RWPE1 (cell line): Measurements from ENCODE around the gene INSM1.
"Not testable (repeated sequence)": the region's sequence is repeated elsewhere in the genome, so short reads cannot be mapped to it uniquely, and the experiment has no call there.

Source experiments
- CTCF ChIA-PET: fragments of 350-600 bp; sonication (Branson Sonifier 250); formaldehyde crosslinking; extraction: SDS; loops from one replicate; lab custom pipeline; 2021; lab: Yijun Ruan, JAX
- POLR2A ChIA-PET: fragments of 400-600 bp; formaldehyde crosslinking; extraction: SDS; loops from one replicate; lab custom pipeline; 2020; ENCODE audit warnings: antibody characterized with exemption; ENCODE audit not compliant: low non-redundant PET; lab: Yijun Ruan, JAX
- DNase-seq: peaks from one replicate; pipeline ENCODE4 v3.0.0; 2012; ENCODE audit warnings: low spot score
- H3K27ac ChIP-seq: fragments of 450-650 bp; 2 replicates; pipeline ENCODE4 v1.5.1; 2017
- TF ChIP-seq, protein P1 (sequence below): fragments of 450-650 bp; conservative IDR thresholded peaks from 2 replicates; pipeline ENCODE4 v1.5.1; 2017; ENCODE audit warnings: low read depth, mild to moderate bottlenecking

The INSM1 gene

DNA sequence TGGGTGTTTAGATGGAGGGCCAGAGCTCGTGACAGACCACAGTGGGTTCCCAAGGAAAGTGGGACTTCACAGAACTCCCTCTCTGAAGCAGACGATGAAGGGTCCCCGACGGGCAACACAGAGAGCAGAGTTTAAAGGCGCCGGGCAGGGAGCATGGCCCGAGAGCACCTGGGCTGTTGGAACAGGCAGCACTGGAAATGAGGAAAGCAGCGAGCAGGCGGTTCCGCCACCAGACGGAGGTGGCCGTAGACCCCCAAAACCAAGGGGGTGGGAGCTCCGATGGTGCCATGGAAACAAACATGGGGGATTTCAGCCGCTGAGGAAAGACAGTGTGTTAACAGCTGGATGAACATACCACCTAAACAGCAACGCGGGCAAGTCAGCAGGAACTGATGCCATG is 27.5 kb upstream of the INSM1 start:
- no peak overlapping the region for H3K27ac ChIP-seq
- ChIA-PET POLR2A (no interaction called here), CTCF (no interaction called here)
- TF ChIP-seq, protein P1, sequence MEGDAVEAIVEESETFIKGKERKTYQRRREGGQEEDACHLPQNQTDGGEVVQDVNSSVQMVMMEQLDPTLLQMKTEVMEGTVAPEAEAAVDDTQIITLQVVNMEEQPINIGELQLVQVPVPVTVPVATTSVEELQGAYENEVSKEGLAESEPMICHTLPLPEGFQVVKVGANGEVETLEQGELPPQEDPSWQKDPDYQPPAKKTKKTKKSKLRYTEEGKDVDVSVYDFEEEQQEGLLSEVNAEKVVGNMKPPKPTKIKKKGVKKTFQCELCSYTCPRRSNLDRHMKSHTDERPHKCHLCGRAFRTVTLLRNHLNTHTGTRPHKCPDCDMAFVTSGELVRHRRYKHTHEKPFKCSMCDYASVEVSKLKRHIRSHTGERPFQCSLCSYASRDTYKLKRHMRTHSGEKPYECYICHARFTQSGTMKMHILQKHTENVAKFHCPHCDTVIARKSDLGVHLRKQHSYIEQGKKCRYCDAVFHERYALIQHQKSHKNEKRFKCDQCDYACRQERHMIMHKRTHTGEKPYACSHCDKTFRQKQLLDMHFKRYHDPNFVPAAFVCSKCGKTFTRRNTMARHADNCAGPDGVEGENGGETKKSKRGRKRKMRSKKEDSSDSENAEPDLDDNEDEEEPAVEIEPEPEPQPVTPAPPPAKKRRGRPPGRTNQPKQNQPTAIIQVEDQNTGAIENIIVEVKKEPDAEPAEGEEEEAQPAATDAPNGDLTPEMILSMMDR = no peak
- no peak for DNase-seq

DNA sequence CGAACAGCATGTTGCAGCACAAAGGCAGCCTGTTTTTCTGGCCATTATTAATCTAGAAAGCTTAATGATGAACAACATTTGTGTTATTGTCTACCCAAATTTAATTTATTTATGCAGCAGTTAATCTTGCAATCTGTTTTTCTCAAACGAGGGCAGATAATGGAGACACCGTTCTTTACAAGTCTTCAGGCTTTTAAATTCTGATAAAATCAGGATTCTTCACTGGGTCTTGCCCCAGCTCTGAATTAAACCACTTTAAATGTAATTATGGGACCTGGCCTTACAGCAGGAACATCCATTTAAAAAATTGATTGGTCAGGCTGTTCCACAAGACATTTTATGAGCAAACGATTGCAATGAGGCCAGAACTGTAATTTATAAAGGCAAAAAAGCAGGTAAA is 26.5 kb upstream of the INSM1 start:
- ChIA-PET CTCF (interaction anchor here (0.5 kb wide), 1 partner anchor 1205 kb away, joined by 6 read pairs; no protein-coding TSS in a partner anchor), POLR2A (no interaction called here)
- no peak overlapping the region for H3K27ac ChIP-seq
- TF ChIP-seq, protein P1 = no peak
- DNase-seq = no peak

DNA sequence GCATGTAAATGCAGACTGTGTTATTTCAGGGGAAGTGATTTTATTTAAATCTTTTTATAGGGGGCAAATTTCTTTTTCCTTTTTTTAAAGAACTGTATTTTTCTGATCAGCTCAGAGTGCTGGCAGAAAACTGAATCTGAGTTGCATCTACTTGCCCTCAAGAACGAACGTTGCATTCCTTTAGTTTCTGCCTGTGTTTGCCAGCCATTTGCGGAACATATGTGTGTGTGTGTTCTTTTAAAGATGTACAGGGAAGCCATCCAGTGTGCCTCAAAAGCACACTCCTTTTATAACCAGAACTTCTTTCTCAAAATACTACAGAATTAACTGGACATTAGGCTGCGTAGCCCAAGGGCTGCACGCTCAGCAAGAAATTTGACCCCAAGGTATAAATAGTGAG is 25.8 kb upstream of the INSM1 start:
- H3K27ac ChIP-seq = no peak overlapping the region
- TF ChIP-seq, protein P1 = no peak
- DNase-seq = no peak
- ChIA-PET POLR2A (no interaction called here), CTCF (no interaction called here)

DNA sequence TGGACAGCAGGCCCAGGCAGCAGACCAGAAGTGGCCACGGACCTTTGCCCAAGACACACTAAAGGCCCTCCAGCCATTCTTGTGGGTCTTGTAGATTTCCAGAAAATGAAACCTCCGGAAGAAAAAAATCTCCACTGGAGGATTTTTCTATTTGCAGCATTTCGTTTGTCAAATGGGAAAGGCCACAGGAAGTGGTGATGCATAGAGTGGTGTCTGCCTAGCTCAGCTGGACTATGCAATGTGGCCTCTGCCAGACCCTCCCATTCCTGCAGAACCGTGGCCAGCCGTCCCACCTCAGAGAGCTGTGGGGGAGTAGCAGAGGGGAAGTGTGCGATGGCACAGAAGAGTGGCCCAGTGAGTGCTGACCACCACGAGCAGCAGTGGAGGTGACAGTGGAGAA is 24.0 kb upstream of the INSM1 start:
- ChIA-PET CTCF (no interaction called here), POLR2A (no interaction called here)
- TF ChIP-seq, protein P1 = no peak
- H3K27ac ChIP-seq = no peak overlapping the region
- no peak for DNase-seq

DNA sequence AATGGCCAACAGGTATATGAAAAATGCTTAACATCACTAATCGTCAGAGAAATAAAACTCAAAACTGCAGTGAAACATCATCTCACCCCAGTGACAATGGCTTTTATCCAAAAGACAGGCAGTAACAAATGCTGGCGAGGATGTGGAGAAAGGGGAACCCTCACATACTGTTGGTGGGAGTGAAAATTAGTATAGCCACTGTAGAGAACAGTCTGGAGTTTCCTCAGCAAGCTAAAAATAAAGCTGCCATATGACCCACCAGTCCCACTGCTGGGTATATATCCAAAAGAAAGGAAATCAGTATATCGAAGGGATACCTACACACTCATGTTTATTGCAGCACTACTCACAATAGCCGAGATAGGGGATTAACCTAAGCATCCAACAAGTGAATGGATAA is 23.4 kb upstream of the INSM1 start:
- TF ChIP-seq, protein P1 = no peak
- no peak overlapping the region for H3K27ac ChIP-seq
- no peak for DNase-seq
- POLR2A ChIA-PET = no interaction called here
- CTCF ChIA-PET = no interaction called here

DNA sequence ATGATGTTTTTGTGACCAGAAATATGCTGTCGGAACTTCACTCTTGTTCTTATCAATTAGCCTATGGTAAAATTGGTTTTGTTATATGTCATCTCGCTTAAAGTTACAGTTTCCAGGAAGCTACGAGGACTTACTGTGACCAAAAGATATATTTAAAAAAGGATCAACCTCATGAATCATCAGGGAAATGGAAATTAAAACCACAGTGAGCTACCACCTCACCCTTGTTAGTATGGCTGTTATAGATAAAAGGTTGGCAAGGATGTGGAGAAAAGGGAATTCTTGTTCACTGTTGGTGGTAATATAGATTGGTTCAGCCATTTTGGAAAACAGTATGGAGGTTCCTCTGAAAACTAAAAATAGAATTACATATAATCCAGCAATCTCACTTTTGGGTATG is 14.3 kb upstream of the INSM1 start:
- H3K27ac ChIP-seq = no peak overlapping the region
- CTCF ChIA-PET = interaction anchor here (0.7 kb wide), 1 partner anchor 776 kb away, joined by 3 read pairs; no protein-coding TSS in a partner anchor
- TF ChIP-seq, protein P1 = no peak
- DNase-seq = no peak
- POLR2A ChIA-PET = no interaction called here

DNA sequence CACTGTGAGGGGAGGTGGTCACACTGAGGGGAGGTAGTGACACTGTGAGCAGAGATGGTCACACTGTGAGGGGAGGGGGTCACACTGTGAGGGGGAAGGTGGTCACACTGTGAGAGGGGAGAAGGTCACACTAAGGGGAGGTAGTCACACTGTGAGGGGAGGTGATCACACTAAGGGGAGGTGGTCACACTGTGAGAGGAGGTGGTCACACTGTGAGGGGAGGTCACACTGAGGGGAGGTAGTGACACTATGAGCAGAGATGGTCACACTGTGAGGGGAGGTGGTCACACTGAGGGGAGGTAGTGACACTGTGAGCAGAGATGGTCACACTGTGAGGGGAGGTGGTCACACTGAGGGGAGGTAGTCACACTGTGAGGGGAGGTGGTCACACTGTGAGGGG is 12.4 kb upstream of the INSM1 start:
- CTCF ChIA-PET, POLR2A ChIA-PET, H3K27ac ChIP-seq, DNase-seq: not testable (repeated sequence)
